CD14-positive monocyte (primary cell): ENCODE measurements around the gene PIP5K1B. TPM values are rescaled to one million over a fixed set of nuclear protein-coding genes. Genes with fewer than 3 reads are reported as not detected.

Experiments
- DNase-seq, 3 donors: peaks; one replicate each; pipeline ENCODE4 v3.0.0-alpha.2; 2011 to 2022
- H2AFZ ChIP-seq: 2 replicates; pipeline ENCODE4 v1.6.0; 2012; ENCODE audit warnings: mild to moderate bottlenecking, low read depth, low read length, inconsistent platforms; ENCODE audit not compliant: insufficient read depth, poor library complexity, severe bottlenecking
- H3K27ac ChIP-seq, 2 donors: 1 replicate in 1 of 2; 2 replicates in 1 of 2; pipeline ENCODE4 v1.5.1; 2012 to 2013; ENCODE audit warnings: low read length in 2 of 2, control low read depth in 1 of 2, inconsistent platforms in 1 of 2, low read depth in 1 of 2, mild to moderate bottlenecking in 1 of 2
- H3K27me3 ChIP-seq, 2 donors: one replicate each; pipeline versions ENCODE4 v1.6.0 to v1.6.1; 2011 to 2013; ENCODE audit warnings: low read length in 2 of 2; ENCODE audit not compliant: control insufficient read depth in 2 of 2, insufficient read depth in 2 of 2
- H3K36me3 ChIP-seq, 2 donors: replicated peaks in 1 of 2; 1 replicate in 1 of 2; 2 replicates in 1 of 2; pipeline versions ENCODE4 v1.5.1 to v1.6.1; 2012 to 2013; ENCODE audit warnings: low read length in 2 of 2, control low read depth in 1 of 2, inconsistent platforms in 1 of 2, mild to moderate bottlenecking in 1 of 2; ENCODE audit not compliant: insufficient read depth in 2 of 2, control insufficient read depth in 1 of 2
- H3K4me1 ChIP-seq, 2 donors: 1 replicate in 1 of 2; 2 replicates in 1 of 2; pipeline versions ENCODE4 v1.5.1 to v1.6.1; 2012 to 2013; ENCODE audit warnings: low read length in 2 of 2, control low read depth in 1 of 2, inconsistent platforms in 1 of 2, mild to moderate bottlenecking in 1 of 2, moderate library complexity in 1 of 2; ENCODE audit not compliant: insufficient read depth in 2 of 2, control insufficient read depth in 1 of 2
- H3K4me2 ChIP-seq: replicated peaks from 2 replicates; pipeline ENCODE3; 2012; ENCODE audit warnings: low read length, moderate library complexity, mild to moderate bottlenecking; ENCODE audit not compliant: poor library complexity, severe bottlenecking; ENCODE audit errors: extremely low read depth
- H3K4me3 ChIP-seq, 3 experiments: fragments of 200-600 bp in 1 of 3; sonication (generic) in 1 of 3; replicated peaks in 1 of 3; 1 replicate in 2 of 3; 2 replicates in 1 of 3; pipeline ENCODE4 v1.5.1; 2011 to 2013; ENCODE audit warnings: low read length in 3 of 3, mild to moderate bottlenecking in 3 of 3, control low read depth in 2 of 3, low read depth in 2 of 3, inconsistent platforms in 1 of 3, moderate library complexity in 1 of 3
- H3K79me2 ChIP-seq: 2 replicates; pipeline ENCODE4 v1.6.0; 2012; ENCODE audit warnings: mild to moderate bottlenecking, control low read depth, inconsistent platforms, low read length, moderate library complexity; ENCODE audit not compliant: insufficient read depth
- H3K9ac ChIP-seq: 2 replicates; pipeline ENCODE4 v1.6.0; 2017; ENCODE audit warnings: low read length, mild to moderate bottlenecking; ENCODE audit not compliant: insufficient read depth, poor library complexity, severe bottlenecking
- H3K9me3 ChIP-seq, 2 donors: replicated peaks in 1 of 2; 1 replicate in 1 of 2; 2 replicates in 1 of 2; pipeline versions ENCODE4 v1.5.1 to v1.6.1; 2012 to 2013; ENCODE audit warnings: low read length in 2 of 2, control low read depth in 1 of 2; ENCODE audit not compliant: control insufficient read depth in 1 of 2, insufficient read depth in 1 of 2
- H4K20me1 ChIP-seq: 2 replicates; pipeline ENCODE4 v1.6.0; 2012; ENCODE audit warnings: mild to moderate bottlenecking, low read length, control low read depth, moderate library complexity; ENCODE audit not compliant: insufficient read depth
- H3K27ac Mint-ChIP-seq, 7 donors: one replicate each; pipeline ENCODE4 v1.8.0; 2020; ENCODE audit warnings: mild to moderate bottlenecking in 7 of 7, mixed read lengths in 7 of 7, moderate library complexity in 6 of 7, inconsistent platforms in 2 of 7
- H3K27me3 Mint-ChIP-seq, 3 donors: one replicate each; pipeline ENCODE4 v1.8.0; 2021 to 2022; ENCODE audit warnings: low read depth in 3 of 3, mild to moderate bottlenecking in 3 of 3, mixed read lengths in 3 of 3, moderate library complexity in 3 of 3, inconsistent platforms in 1 of 3
- H3K36me3 Mint-ChIP-seq, 2 donors: one replicate each; pipeline ENCODE4 v1.8.0; 2020; ENCODE audit warnings: mixed read lengths in 2 of 2, inconsistent platforms in 1 of 2, mild to moderate bottlenecking in 1 of 2
- H3K4me1 Mint-ChIP-seq: one replicate; pipeline ENCODE4 v1.8.0; 2020; ENCODE audit warnings: mild to moderate bottlenecking, mixed read lengths
- H3K4me3 Mint-ChIP-seq, 2 donors: one replicate each; pipeline ENCODE4 v1.8.0; 2020; ENCODE audit warnings: mild to moderate bottlenecking in 2 of 2, mixed read lengths in 2 of 2, moderate library complexity in 1 of 2
- H3K9me3 Mint-ChIP-seq, 7 donors: one replicate each; pipeline ENCODE4 v1.8.0; 2020 to 2022; ENCODE audit warnings: mixed read lengths in 7 of 7, mild to moderate bottlenecking in 6 of 7, moderate library complexity in 6 of 7, inconsistent platforms in 2 of 7
- CTCF ChIP-seq: fragments of 200-600 bp; IDR thresholded peaks from one replicate; pipeline ENCODE4 v1.8.0; 2022; ENCODE audit warnings: antibody characterized with exemption, mild to moderate bottlenecking
- WGBS: methylation state at CpG from one replicate; pipeline ENCODE4 v1.1.5; 2013; ENCODE audit warnings: missing lambda C conversion rate; ENCODE audit not compliant: insufficient coverage; 5-methylcytosine and 5-hydroxymethylcytosine counted together
- intact Hi-C, 2 donors: fragments of 100-400 bp; cut with micrococcal nuclease; formaldehyde crosslinking; loops; one replicate each; pipeline versions ENCODE4 v1.15.0 to v1.15.1; 2023
- polyA plus RNA-seq, 3 donors: library from polyadenylated mRNA; depleted of rRNA in 1 of 3; unstranded in 2 of 3; stranded (reverse) in 1 of 3; fragments of 300-500 nt in 2 of 3; fragments of >200 nt in 1 of 3; fragmentation: Illumina TruSeq in 2 of 3; gene quantifications; 1 replicate in 2 of 3; 2 replicates in 1 of 3; pipeline ENCODE4 v1.2.3, GENCODE V29; 2012 to 2021

The PIP5K1B gene
- polyA plus RNA-seq, 3 donors, result 0.18 to 4.1 (median 0.87) TPM

- Histone ChIP-seq H3K27me3 (no peaks in the 10 kb centered on the region), H4K20me1 (no peaks in the 10 kb centered on the region), H3K4me1 (no peaks in the 10 kb centered on the region), H3K4me3 (no peak overlapping the region), H3K9ac (no peak overlapping the region), H2AFZ (no peak overlapping the region), H3K79me2 (no peaks in the 10 kb centered on the region), H3K4me2 (no peak overlapping the region), H3K36me3 (peaks cover 11 to 39% of the 10 kb centered on the region in 2 donors), H3K9me3 (no peaks in the 10 kb centered on the region), H3K27ac (no peak overlapping the region)
- H3K36me3 Mint-ChIP-seq, result peaks cover 35 to 53% of the 10 kb centered on the region in 2 donors
- no peak overlapping the region for H3K27ac Mint-ChIP-seq
- TF ChIP-seq CTCF, result no peak
- H3K4me3 Mint-ChIP-seq, result no peak overlapping the region
- DNase-seq, result no peak
- intact Hi-C loops, result loop anchor here (1.0 to 5.0 kb wide), 2 partner anchors 137 to 138 kb away; no protein-coding TSS in a partner anchor
- WGBS, result no CpG with 5 or more reads among the region's 1 CpG
- no peaks in the 10 kb centered on the region for H3K9me3 Mint-ChIP-seq
- no peaks in the 10 kb centered on the region for H3K4me1 Mint-ChIP-seq
- H3K27me3 Mint-ChIP-seq, result peaks cover 0 to 1% (median 0%) of the 10 kb centered on the region in 3 donors
These were observed 349.9 kb downstream of the PIP5K1B start for GRCh38 chr9:69054989-69055388.

GRCh38 chr9:69056191-69056815 lies 351.3 kb downstream of the PIP5K1B start:
- intact Hi-C loops, result loop anchor here in 1 of 2 donors (5.0 kb wide), 1 partner anchor 136 kb away; no protein-coding TSS in a partner anchor
- Histone ChIP-seq H3K4me2 (no peak overlapping the region), H3K9me3 (no peaks in the 10 kb centered on the region), H3K4me3 (no peak overlapping the region), H2AFZ (no peak overlapping the region), H4K20me1 (no peaks in the 10 kb centered on the region), H3K4me1 (no peaks in the 10 kb centered on the region), H3K27ac (no peak overlapping the region), H3K27me3 (no peaks in the 10 kb centered on the region), H3K36me3 (peaks cover 11 to 39% of the 10 kb centered on the region in 2 donors), H3K9ac (no peak overlapping the region), H3K79me2 (no peaks in the 10 kb centered on the region)
- Mint-ChIP-seq H3K27me3 (peaks cover 0 to 1% (median 0%) of the 10 kb centered on the region in 3 donors), H3K36me3 (peaks cover 41 to 53% of the 10 kb centered on the region in 2 donors), H3K4me1 (no peaks in the 10 kb centered on the region), H3K9me3 (no peaks in the 10 kb centered on the region), H3K4me3 (no peak overlapping the region), H3K27ac (peak overlapping the region in 1 of 7 donors; percentile 79)
- TF ChIP-seq CTCF, result no peak
- no peak for DNase-seq
- 100% methylated on average over 2 of the region's 4 CpGs for WGBS
